Erythroblast (primary cell): ENCODE measurements around the gene NUP50.

Experiments used
- GATA1 ChIP-seq: IDR thresholded peaks from 2 replicates; pipeline ENCODE4 v1.6.1; 2011; ENCODE audit warnings: low read depth, mild to moderate bottlenecking, control low read depth, low read length, moderate library complexity
- POLR2A ChIP-seq: IDR thresholded peaks from 2 replicates; pipeline ENCODE4 v1.6.1; 2011; ENCODE audit warnings: mild to moderate bottlenecking, low read length

- TF ChIP-seq POLR2A = no peak
- no peak for TF ChIP-seq GATA1
Observed at GRCh38 chr22:45204819-45205218, 41.1 kb downstream of the NUP50 start.
